Measurements from ENCODE around the gene SLCO3A1.

SLCO3A1 gene

GRCh38 chr15:91917686-91918360 lies 64.3 kb downstream of the SLCO3A1 start:
- no peak for TF ChIP-seq CTCF (IDR thresholded peaks at IDR 0.05; ENCODE audit: low read depth, low read length)
- no peak overlapping the region for H3K4me3 ChIP-seq (ENCODE audit: low read depth, low read length)

DNA sequence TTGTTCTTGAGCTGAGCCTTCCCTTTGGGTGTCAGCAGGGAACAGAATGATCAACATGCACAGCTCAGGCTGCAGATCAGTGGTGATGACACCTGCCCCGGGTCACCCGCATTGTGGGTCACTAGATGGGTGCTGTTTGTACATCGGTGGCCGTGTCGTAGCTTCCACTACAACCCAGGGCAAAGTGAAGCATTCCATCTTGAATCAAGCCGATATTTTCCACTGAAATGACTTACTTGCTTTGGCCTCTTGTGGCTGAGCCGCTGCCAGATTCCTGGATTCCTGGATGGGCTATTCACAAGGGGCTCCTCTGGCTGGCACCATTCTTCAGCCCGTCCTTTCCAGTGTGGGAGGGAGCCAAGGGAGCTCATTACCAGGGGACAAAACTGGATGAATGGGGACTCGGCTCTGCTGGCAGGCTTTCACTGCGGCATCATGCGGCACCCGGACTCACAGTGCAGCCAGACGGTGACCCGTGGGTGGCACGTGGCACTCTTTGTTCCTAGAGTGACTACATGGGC lies 65.6 kb downstream of the SLCO3A1 start:
- H3K4me3 ChIP-seq (ENCODE audit: low read depth, low read length): no peak overlapping the region
- no peak for TF ChIP-seq CTCF (IDR thresholded peaks at IDR 0.05; ENCODE audit: low read depth, low read length)

GRCh38 chr15:91921188-91921842 lies 67.8 kb downstream of the SLCO3A1 start:
- no peak overlapping the region for H3K4me3 ChIP-seq (ENCODE audit: low read depth, low read length)
- TF ChIP-seq CTCF (IDR thresholded peaks at IDR 0.05; ENCODE audit: low read depth, low read length): no peak

GRCh38 chr15:91921843-91922198 lies 68.3 kb downstream of the SLCO3A1 start:
- no peak overlapping the region for H3K4me3 ChIP-seq (ENCODE audit: low read depth, low read length)
- TF ChIP-seq CTCF (IDR thresholded peaks at IDR 0.05; ENCODE audit: low read depth, low read length): no peak

- no peak overlapping the region for H3K4me3 ChIP-seq (ENCODE audit: low read depth, low read length)
- no peak for TF ChIP-seq CTCF (IDR thresholded peaks at IDR 0.05; ENCODE audit: low read depth, low read length)
Observed at GRCh38 chr15:91922646-91923547, 69.4 kb downstream of the SLCO3A1 start.

- TF ChIP-seq CTCF (IDR thresholded peaks at IDR 0.05; ENCODE audit: low read depth, low read length): no peak
- H3K4me3 ChIP-seq (ENCODE audit: low read depth, low read length): no peak overlapping the region
Observed at GRCh38 chr15:91924183-91924582, 70.7 kb downstream of the SLCO3A1 start.
